T-helper 2 cell treated with Interferon-gamma antibody and Interleukin-4, amounts not matched to agents 100 ng/mL and 5 ng/mL, for 36 hours (primary cell): ENCODE data around the gene ANO2. TPM values are rescaled to one million over a fixed set of nuclear protein-coding genes. Genes with fewer than 3 reads are reported as not detected.

ENCODE experiments used
- intact Hi-C: fragments of 100-400 bp; cut with micrococcal nuclease; formaldehyde crosslinking; loops from one replicate; pipeline ENCODE4 v1.15.1; 2023
- total RNA-seq: library from RNA; stranded (reverse); gene quantifications from 2 replicates; pipeline ENCODE4 v1.2.3, GENCODE V29; 2022

The ANO2 gene
- total RNA-seq, 1 donor from 2014 or later = not detected

- intact Hi-C loops = no loop called here
Measured at GRCh38 chr12:5627053-5627630, 317.9 kb downstream of the ANO2 start.

DNA sequence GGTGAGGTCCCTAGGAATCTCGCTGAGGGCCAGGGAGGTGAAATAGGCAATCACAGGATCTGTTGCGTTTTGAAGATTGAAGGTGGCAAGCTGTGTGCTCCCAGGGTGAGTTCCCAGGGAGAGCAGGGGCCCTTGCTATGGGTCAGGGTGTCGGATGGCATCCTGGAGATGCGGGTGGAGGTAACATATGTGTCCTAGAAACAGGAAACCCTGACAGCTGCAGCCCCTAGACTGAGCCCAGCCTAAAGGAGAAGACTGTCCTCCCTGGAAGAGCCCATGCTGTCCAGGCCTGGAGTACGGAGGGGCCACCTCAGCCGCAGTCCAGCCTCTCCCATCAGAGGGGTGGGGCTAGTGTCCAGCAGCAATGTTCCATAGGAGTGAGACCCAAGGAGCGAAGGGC lies 318.9 kb downstream of the ANO2 start:
- intact Hi-C loops = no loop called here

GRCh38 chr12:5624486-5625272 lies 320.4 kb downstream of the ANO2 start:
- intact Hi-C loops = no loop called here

DNA sequence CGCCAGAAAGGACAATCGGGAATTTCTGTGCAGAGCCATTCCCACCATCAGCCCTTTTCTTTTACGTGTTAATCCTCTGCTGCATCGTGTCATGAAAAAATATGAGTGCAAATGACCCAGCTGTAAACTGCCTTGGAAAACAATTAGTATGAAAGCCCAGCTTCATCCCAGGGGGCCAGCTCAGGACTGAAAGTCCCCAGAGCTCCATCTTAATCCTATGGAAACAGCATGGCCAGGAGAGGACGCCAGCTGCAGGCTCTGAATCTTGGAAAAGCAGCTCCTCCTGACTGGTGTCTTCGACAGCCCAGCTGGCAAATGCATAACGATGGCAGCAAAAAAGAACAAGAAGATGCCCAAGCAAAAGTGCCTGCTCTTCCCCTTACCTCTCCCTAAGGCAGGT lies 321.6 kb downstream of the ANO2 start:
- intact Hi-C loops = no loop called here

DNA sequence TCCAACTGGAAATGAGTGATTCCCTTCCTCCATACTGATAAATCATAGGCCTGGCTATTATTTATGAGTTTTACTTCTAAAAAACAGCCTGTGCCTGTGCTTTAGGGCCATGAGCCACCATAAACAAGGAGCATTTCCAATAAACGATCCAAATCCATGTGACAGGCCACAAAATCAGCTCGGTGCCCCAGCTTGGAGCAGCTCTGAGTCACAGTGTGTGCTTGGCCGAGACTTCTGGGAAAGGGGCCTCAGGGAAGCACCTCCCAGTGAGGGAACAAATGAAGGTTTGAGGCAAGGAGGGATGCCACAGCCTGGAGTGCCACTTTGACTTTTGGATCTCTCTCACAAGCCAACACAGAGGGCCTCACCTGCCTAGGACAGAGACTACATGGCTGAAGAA lies 322.8 kb downstream of the ANO2 start:
- intact Hi-C loops = no loop called here

DNA sequence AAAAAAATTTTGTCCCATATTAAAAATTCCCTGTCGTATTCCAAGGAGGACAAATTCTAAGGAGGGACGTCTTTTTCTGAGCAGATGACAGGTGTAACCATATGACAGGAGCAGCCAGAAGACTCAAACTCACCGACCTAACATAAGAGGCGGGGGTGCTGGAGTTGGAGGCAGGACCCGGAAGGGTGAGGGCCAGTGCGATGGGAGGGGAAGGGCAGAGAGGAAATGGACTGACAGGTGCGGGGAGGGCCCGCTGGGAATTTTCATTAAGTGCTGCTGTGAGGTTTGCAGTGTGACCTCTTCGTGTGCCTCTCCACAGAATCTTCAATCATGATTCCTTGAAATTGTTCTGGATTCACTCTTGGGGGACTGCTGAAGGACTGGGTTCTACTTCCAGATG lies 323.7 kb downstream of the ANO2 start:
- intact Hi-C loops = no loop called here

GRCh38 chr12:5620896-5621295 lies 324.2 kb downstream of the ANO2 start:
- intact Hi-C loops = no loop called here

- intact Hi-C loops = no loop called here
Measured at GRCh38 chr12:5619628-5620027, 325.4 kb downstream of the ANO2 start.

GRCh38 chr12:5616854-5617253 lies 328.2 kb downstream of the ANO2 start:
- intact Hi-C loops = no loop called here

- intact Hi-C loops = no loop called here
Measured at GRCh38 chr12:5615760-5616159, 329.3 kb downstream of the ANO2 start.

DNA sequence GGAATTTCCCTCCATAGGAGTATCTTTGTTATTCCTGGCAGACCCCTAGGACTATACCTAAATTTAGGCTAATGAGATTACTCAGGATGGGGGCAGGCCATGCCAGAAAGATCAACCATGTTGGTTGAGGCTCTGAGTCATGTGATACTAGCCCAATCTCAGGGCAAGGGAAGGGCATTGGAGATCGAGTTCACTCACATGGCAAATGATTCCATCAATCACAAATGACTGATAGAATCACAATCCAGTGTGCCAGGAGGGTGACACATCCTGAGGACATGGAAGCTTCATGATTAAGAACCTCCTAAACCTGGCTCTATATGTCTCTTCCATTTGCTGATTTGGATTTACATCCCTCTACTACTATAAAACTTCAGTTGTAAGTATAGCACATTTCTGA lies 330.8 kb downstream of the ANO2 start:
- intact Hi-C loops = no loop called here

GRCh38 chr12:5612556-5613410 lies 332.3 kb downstream of the ANO2 start:
- intact Hi-C loops = no loop called here

DNA sequence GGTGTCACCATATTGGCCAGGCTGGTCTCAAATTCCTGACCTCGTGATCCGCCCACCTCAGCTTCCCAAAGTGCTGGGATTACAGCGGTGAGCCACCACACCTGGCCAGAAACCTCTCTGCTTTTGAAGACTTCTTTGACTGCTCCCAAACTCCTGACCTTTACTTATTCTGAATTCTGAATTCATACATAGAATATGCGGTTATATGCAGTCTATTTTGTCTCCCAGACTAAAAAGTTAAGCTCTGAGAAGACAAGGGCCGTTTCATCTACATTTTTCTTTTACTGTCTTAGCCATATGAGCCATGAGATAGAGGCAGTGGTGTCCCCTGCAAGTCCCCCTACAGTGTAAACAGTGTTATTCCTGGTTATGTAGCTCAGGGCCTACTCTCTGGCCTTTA lies 333.9 kb downstream of the ANO2 start:
- intact Hi-C loops = no loop called here

DNA sequence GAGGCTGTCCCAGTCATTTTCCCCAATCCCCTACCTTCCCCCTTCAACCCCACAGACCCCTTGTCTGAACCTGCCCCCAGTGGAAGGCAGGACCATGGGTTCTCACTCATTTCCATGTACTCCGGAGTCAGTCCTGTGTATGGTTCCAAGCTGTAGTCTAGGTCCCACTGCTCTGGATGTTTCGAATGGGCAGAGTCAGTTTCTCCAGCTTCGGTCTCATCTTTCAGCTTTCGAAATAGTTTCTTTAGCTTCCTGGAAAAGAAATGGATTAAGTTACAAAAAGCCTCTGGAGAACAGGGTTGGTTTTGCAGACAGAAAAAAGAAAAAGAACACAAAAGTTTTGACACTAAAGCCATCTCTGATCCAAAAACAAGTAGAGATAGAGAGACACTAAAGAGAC lies 345.7 kb downstream of the ANO2 start:
- intact Hi-C loops = no loop called here

DNA sequence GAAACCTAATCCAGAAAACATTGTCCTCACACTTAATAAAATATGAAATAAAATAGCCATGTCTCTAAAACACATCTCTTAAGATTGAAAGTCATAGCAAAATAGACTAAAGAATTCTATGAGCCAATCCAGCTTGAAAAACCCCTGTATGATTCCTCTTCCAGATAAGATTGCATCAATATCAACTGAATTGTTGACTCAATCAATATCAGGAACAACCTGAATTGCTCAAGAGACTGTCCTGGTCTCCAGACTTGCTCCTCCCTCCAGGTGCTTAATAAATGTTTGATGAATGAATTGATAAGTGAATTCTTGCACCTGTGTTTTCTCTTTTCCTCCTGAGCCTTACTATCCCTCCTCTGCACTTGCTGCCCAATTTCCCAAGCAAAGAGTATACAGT lies 351.1 kb downstream of the ANO2 start:
- intact Hi-C loops = no loop called here

DNA sequence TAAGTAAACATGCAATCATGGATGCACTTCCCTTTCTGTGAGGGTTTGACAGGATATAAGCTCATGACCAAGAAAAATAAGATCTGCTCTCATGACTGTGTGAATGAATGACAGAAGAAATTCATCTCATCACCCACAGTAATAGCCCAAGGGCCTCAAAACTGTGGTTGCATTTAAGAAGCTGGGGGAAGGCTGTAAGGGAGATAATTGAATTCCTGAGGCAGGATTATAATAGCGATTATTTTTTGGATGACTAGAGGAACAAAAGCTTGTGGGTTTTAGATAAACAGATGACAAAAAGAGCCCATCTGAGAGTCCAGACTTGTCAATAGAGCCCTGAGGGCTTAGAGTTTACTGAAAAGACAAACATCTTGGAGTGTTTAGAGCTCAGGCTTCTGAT lies 352.0 kb downstream of the ANO2 start:
- intact Hi-C loops = no loop called here

DNA sequence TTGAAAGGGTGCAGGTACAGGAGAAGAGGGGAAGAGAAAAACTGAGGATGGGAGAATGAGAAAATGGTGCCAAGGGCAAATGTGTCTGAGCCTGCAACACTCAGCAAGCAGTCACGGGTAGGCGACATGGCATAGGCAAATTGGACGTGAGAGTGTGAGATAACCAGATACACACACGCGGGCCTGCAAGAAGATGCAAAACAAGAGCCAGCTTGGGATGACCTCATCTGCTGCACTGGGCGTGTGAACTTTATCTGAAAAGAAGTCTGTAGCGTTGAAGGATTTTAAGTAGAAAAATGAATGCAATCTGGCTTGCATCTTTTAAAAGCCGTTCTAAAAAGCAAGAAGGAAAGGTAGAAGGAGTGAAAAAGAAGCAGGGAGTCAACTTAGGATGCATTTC lies 352.7 kb downstream of the ANO2 start:
- intact Hi-C loops = no loop called here

DNA sequence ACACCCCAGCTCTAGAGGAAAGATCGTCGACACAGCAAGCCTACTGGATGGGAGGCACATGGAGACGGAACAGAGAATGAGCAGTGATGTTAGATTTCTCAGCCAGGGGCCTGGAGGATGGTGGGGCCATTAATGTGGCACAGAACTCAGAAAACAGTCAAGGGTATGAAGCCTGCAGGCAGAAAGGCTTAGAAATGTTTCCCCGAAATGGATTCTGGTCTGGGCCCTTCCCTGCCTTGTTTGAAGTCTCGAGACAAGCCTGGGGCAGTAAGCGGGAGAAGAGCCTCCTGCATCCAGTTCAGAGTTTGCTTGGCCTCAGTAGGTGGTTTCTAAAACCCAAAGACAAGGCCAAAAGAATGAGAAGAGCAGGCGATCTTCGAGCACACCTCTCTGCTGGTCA lies 354.7 kb downstream of the ANO2 start:
- intact Hi-C loops = no loop called here

- intact Hi-C loops = no loop called here
Measured at GRCh38 chr12:5589054-5589453, 356.0 kb downstream of the ANO2 start.

DNA sequence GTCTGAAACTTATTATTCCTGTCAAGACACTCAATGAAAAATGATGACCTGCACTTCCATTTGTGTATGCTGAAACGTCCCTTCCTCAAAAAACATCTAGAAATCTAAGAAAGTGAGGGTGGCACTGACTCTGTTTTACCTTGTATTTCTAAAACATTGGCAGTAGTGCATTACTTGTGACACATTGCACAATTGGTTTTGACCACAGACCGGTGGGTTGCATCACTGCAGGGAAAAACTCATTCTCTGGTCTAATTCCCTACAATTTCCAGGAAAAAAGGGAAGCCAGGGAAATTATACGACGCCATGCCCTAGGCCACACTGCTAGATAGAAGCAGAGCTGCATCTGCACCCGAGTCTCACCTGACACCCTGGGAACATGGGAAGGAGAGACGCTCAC lies 356.5 kb downstream of the ANO2 start:
- intact Hi-C loops = no loop called here

DNA sequence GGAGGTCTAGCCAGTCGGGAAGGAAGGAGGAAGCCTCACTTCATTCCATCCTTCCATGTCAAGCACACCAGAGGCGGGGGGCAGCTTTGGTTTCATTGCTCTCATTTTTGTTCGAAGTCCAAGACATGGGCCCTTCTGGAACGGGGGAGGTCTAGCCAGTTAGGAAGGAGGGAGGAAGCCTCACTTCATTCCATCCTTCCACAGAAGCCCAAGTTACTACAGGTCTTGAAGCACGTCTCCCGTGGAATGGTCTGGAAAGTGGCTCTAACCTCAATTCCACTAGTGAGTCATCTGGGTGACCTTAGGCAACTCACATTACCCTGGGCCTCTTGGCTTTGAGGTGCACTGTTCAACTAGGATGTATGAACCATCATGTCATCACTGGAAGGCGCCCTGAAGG lies 356.9 kb downstream of the ANO2 start:
- intact Hi-C loops = no loop called here

DNA sequence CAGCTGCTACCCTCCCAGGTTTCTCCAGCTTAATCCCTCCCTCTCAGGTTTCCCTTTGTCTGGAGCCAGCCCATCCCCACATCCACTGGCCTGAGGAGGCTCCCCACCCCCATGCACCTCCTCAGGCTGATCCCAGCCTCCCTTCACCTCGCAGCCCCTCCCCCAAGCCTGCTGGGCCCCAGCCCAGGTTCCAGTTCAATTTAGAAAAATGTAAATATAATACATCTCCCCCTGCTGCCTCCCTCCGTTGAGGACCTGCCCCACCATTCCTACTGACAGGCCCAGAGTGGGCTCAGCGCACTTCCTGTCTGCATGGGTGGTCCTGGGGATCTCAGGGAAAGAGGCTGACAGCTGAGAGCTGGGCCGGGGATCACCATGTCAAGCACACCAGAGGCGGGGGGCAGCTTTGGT lies 357.3 kb downstream of the ANO2 start:
- intact Hi-C loops = no loop called here
